ENCODE data around the gene PDIA5.
A peak's percentile ranks its signal among the peaks of the same experiment; 100 is the strongest.

Gene PDIA5

GRCh38 chr3:123044981-123045763 lies 21.7 kb upstream of the PDIA5 start:
- no peak for DNase-seq

GRCh38 chr3:123046262-123047061 lies 20.4 kb upstream of the PDIA5 start:
- no peak for DNase-seq

GRCh38 chr3:123047062-123047319 lies 19.8 kb upstream of the PDIA5 start:
- no peak for DNase-seq

GRCh38 chr3:123048480-123049237 lies 18.2 kb upstream of the PDIA5 start:
- no peak for DNase-seq

- no peak for DNase-seq
Observed at GRCh38 chr3:123050666-123051065, 16.2 kb upstream of the PDIA5 start.

- no peak for DNase-seq
Observed at GRCh38 chr3:123053107-123053506, 13.7 kb upstream of the PDIA5 start.

- DNase-seq: no peak
Observed at GRCh38 chr3:123054109-123054778, 12.6 kb upstream of the PDIA5 start.

GRCh38 chr3:123054931-123055330 lies 11.9 kb upstream of the PDIA5 start:
- DNase-seq: no peak

GRCh38 chr3:123055352-123055751 lies 11.5 kb upstream of the PDIA5 start:
- DNase-seq: no peak

- no peak for DNase-seq
Observed at GRCh38 chr3:123058505-123058904, 8.3 kb upstream of the PDIA5 start.

- DNase-seq: no peak
Observed at GRCh38 chr3:123060054-123060453, 6.8 kb upstream of the PDIA5 start.

GRCh38 chr3:123061856-123062255 lies 5.0 kb upstream of the PDIA5 start:
- DNase-seq: no peak

- DNase-seq: no peak
Observed at GRCh38 chr3:123063034-123063433, 3.8 kb upstream of the PDIA5 start.

GRCh38 chr3:123064506-123064905 lies 2.3 kb upstream of the PDIA5 start:
- DNase-seq: no peak

GRCh38 chr3:123064914-123065313 lies 1.9 kb upstream of the PDIA5 start:
- DNase-seq: peak; percentile 51

GRCh38 chr3:123066599-123066895 lies 278 bp upstream of the PDIA5 start:
- DNase-seq: no peak

GRCh38 chr3:123067689-123068600 lies 1.1 kb downstream of the PDIA5 start:
- peak; percentile 33 for DNase-seq

- no peak for DNase-seq
Observed at GRCh38 chr3:123068601-123069381, 2.0 kb downstream of the PDIA5 start.

- no peak for DNase-seq
Observed at GRCh38 chr3:123070510-123070909, 3.7 kb downstream of the PDIA5 start.

- DNase-seq: no peak
Observed at GRCh38 chr3:123071146-123071545, 4.3 kb downstream of the PDIA5 start.

GRCh38 chr3:123071581-123071980 lies 4.8 kb downstream of the PDIA5 start:
- DNase-seq: no peak

GRCh38 chr3:123072152-123072551 lies 5.3 kb downstream of the PDIA5 start:
- no peak for DNase-seq

All from activated CD4-positive, alpha-beta T cell treated with anti-CD3 and anti-CD28 coated beads, Interleukin-2, Interleukin-6, amounts not matched to agents 100 ng/mL and 50 ng/mL, durations not matched to agents 16 hours and 8 hours (primary cell).